SK-N-SH treated with all-trans-retinoic acid at 6 μM for 48 hours (cell line): ENCODE measurements around the gene BRI3.

Source experiments
- ARNTL ChIP-seq: fragments of 450-650 bp; formaldehyde crosslinking; IDR thresholded peaks from 2 replicates; pipeline ENCODE4 v1.5.0; 2020; ENCODE audit warnings: low read depth, mild to moderate bottlenecking, moderate library complexity, borderline replicate concordance
- RARB ChIP-seq: fragments of 250-450 bp; sonication (Bioruptor Pico); IDR thresholded peaks from 2 replicates; pipeline ENCODE4 v1.8.0; 2021; ENCODE audit warnings: mild to moderate bottlenecking, moderate library complexity
- ZNF565 ChIP-seq: fragments of 450-650 bp; formaldehyde crosslinking; conservative IDR thresholded peaks from 2 replicates; pipeline ENCODE4 v1.5.0; 2020; ENCODE audit warnings: low read depth, mild to moderate bottlenecking, moderate library complexity
- ZNF70 ChIP-seq: fragments of 450-650 bp; formaldehyde crosslinking; IDR thresholded peaks from 2 replicates; pipeline ENCODE4 v1.5.0; 2020; ENCODE audit warnings: mild to moderate bottlenecking, moderate library complexity
- TF ChIP-seq, protein P1 (sequence below): fragments of 250-450 bp; sonication (Bioruptor Pico); IDR thresholded peaks from 2 replicates; pipeline ENCODE4 v1.8.0; 2020; ENCODE audit warnings: mild to moderate bottlenecking, moderate library complexity, borderline replicate concordance

DNA sequence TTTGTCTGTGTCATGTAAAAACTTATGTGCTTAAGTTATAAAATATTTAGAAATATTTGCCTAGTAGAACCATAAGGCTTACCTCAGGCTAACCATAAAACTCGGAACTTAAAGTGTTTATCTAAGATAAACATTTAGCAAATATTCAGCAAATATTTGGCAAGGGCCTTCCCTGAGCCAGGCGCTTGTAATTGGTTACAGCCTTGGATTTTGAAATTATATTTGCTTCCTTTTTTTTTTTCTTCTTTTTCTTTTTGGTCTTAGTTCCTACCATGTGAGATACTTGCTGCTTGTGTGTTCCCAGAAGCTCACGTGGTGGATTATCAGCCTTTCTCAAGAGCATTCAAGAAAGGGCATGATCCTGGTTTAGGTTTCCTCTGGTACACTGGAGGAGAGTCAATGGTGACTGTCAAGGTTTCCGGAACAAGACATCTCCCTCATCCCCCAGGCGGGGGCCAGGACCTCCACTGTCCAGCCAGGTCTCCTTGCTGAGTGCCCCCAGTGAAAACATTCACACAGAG is 5.2 kb upstream of the BRI3 start:
- TF ChIP-seq ZNF565 (CRISPR knock-in tag) = no peak
- TF ChIP-seq ARNTL = no peak
- TF ChIP-seq, protein P1, sequence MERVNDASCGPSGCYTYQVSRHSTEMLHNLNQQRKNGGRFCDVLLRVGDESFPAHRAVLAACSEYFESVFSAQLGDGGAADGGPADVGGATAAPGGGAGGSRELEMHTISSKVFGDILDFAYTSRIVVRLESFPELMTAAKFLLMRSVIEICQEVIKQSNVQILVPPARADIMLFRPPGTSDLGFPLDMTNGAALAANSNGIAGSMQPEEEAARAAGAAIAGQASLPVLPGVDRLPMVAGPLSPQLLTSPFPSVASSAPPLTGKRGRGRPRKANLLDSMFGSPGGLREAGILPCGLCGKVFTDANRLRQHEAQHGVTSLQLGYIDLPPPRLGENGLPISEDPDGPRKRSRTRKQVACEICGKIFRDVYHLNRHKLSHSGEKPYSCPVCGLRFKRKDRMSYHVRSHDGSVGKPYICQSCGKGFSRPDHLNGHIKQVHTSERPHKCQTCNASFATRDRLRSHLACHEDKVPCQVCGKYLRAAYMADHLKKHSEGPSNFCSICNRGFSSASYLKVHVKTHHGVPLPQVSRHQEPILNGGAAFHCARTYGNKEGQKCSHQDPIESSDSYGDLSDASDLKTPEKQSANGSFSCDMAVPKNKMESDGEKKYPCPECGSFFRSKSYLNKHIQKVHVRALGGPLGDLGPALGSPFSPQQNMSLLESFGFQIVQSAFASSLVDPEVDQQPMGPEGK (CRISPR knock-in tag) = no peak
- no peak for TF ChIP-seq RARB (CRISPR knock-in tag)
- TF ChIP-seq ZNF70 (CRISPR knock-in tag) = no peak
